Testis (tissue), 3 donors: Measurements from ENCODE around the gene IST1. TPM values are rescaled to one million over a fixed set of nuclear protein-coding genes. Genes with fewer than 3 reads are reported as not detected.

Experiments used
- DNase-seq: peaks from one replicate; pipeline ENCODE4 v3.0.0-alpha.2; 2019
- H3K27ac ChIP-seq, 2 donors: fragments of 200-600 bp; sonication (generic); one replicate each; pipeline ENCODE4 v1.5.1; 2019
- H3K27me3 ChIP-seq: fragments of 200-600 bp; sonication (generic); one replicate; pipeline ENCODE4 v1.5.1; 2019
- H3K36me3 ChIP-seq: fragments of 200-600 bp; sonication (generic); one replicate; pipeline ENCODE4 v1.5.1; 2017; ENCODE audit warnings: low read depth; ENCODE audit errors: missing control alignments
- H3K4me1 ChIP-seq: fragments of 200-600 bp; sonication (generic); one replicate; pipeline ENCODE4 v1.5.1; 2019
- H3K4me3 ChIP-seq, 2 donors: fragments of 200-600 bp; sonication (generic); one replicate each; pipeline ENCODE4 v1.5.1; 2017 to 2019
- H3K9me3 ChIP-seq: fragments of 200-600 bp; sonication (generic); one replicate; pipeline ENCODE4 v1.5.1; 2017
- CTCF ChIP-seq, 3 experiments: fragments of 450-650 bp in 2 of 3; fragments of 200-600 bp in 1 of 3; sonication (generic) in 1 of 3; IDR thresholded peaks; one replicate each; pipeline ENCODE4 v1.5.1; 2016 to 2019; ENCODE audit warnings: antibody characterized with exemption in 3 of 3, mild to moderate bottlenecking in 2 of 3, moderate library complexity in 1 of 3
- POLR2A ChIP-seq: fragments of 450-650 bp; IDR thresholded peaks from one replicate; pipeline ENCODE4 v1.6.1; 2017; ENCODE audit warnings: antibody characterized with exemption, mild to moderate bottlenecking, moderate library complexity
- WGBS, 2 donors: methylation state at CpG; one replicate each; pipeline ENCODE4 v1.1.5; 2018; 5-methylcytosine and 5-hydroxymethylcytosine counted together
- intact Hi-C: fragments of 100-400 bp; cut with DNase I; formaldehyde crosslinking; loops from one replicate; pipeline ENCODE4 v1.15.1; 2023; ENCODE audit warnings: low total_unique reads
- polyA plus RNA-seq: library from polyadenylated mRNA; stranded (reverse); fragments of 350-450 nt; fragmentation: Illumina TruSeq; extraction: RNeasy Lipid Tissue Mini Kit (QIAGEN cat#74804); gene quantifications from one replicate; pipeline ENCODE4 v1.2.3, GENCODE V29; 2014; ENCODE audit warnings: low read depth, low replicate concordance; ENCODE audit not compliant: insufficient read depth
- total RNA-seq, 2 donors: library from RNA; depleted of rRNA; stranded (reverse); fragments of >200 nt; gene quantifications; one replicate each; pipeline ENCODE4 v1.2.3, GENCODE V29; 2016

The IST1 gene
- total and polyA plus RNA-seq, 3 donors from 2014 or later = 236 to 306 (median 301) TPM

- no peaks in the 10 kb centered on the region for H3K36me3 ChIP-seq
- H3K4me3 ChIP-seq = no peak overlapping the region
- intact Hi-C loops = no loop called here
- DNase-seq = no peak
- no peaks in the 10 kb centered on the region for H3K9me3 ChIP-seq
- no peak overlapping the region for H3K27ac ChIP-seq
- H3K4me1 ChIP-seq = peaks cover 35% of the 10 kb centered on the region
- TF ChIP-seq CTCF (IDR thresholded peaks at IDR 0.05) (no peak), POLR2A (no peak)
- WGBS, 2 donors = 86 to 95% methylated on average over 2 of the region's 2 CpGs
- no peaks in the 10 kb centered on the region for H3K27me3 ChIP-seq
These were observed 35.7 kb downstream of the IST1 start for GRCh38 chr16:71931001-71931400.

DNA sequence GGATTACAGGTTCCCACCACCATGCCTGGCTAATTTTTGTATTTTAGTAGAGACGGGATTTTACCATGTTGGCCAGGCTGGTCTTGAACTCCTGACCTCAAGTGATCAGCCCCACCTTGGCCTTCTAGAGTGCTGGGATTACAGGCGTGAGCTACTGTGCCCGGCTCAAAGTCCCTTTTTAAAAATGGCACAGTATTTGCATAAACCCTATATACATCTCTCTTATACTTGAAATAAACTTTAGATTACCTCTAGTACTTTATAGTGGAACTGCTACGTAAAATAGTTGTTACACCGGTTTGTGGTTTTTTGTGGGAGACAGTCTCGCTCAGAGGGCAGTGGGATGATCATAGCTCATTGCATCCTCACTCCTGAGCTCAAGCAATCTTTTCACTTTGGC is 36.3 kb downstream of the IST1 start:
- no peaks in the 10 kb centered on the region for H3K36me3 ChIP-seq
- H3K9me3 ChIP-seq = no peaks in the 10 kb centered on the region
- H3K4me1 ChIP-seq = peaks cover 32% of the 10 kb centered on the region
- intact Hi-C loops = no loop called here
- 90 to 91% methylated on average over 6 of the region's 6 CpGs for WGBS, 2 donors
- DNase-seq = no peak
- no peaks in the 10 kb centered on the region for H3K27me3 ChIP-seq
- H3K4me3 ChIP-seq = no peak overlapping the region
- TF ChIP-seq CTCF (IDR thresholded peaks at IDR 0.05) (no peak), POLR2A (no peak)
- no peak overlapping the region for H3K27ac ChIP-seq

DNA sequence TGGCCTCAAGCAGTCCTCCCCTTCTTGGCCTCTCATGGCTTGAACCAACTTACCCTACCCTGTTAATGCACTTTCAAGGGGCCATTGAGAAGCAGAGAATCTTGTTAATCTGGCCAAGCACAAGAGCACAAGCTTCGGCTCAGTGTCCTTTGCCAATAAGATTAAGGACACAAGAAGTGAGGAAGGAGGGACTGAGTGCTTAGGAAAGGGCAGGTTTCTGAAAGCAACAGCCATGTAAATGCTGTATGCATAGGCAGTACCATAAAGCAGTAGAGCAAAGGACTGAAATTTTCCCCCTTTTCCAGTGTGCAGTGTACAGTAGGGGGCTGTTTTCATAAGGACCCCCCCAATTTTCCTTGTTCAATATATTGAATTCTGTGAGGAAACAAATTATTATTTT is 37.7 kb downstream of the IST1 start:
- Histone ChIP-seq H3K4me1 (peaks cover 18% of the 10 kb centered on the region), H3K27ac (no peak overlapping the region), H3K36me3 (no peaks in the 10 kb centered on the region), H3K9me3 (no peaks in the 10 kb centered on the region), H3K4me3 (no peak overlapping the region), H3K27me3 (no peaks in the 10 kb centered on the region)
- DNase-seq = no peak
- TF ChIP-seq CTCF (IDR thresholded peaks at IDR 0.05) = no peak
- TF ChIP-seq POLR2A = no peak
- intact Hi-C loops = no loop called here
- WGBS, 2 donors = 46 to 48% methylated on average over 1 of the region's 1 CpG

- Histone ChIP-seq H3K9me3 (no peaks in the 10 kb centered on the region), H3K27ac (no peak overlapping the region), H3K27me3 (no peaks in the 10 kb centered on the region), H3K4me3 (no peak overlapping the region), H3K36me3 (no peaks in the 10 kb centered on the region), H3K4me1 (peaks cover 7% of the 10 kb centered on the region)
- intact Hi-C loops = no loop called here
- TF ChIP-seq CTCF (IDR thresholded peaks at IDR 0.05) = no peak
- TF ChIP-seq POLR2A = no peak
- WGBS, 2 donors = 73 to 87% methylated on average over 5 to 11 of the region's 11 CpGs
- no peak for DNase-seq
These were observed 38.8 kb downstream of the IST1 start for GRCh38 chr16:71933913-71934695.
